HepG2 (cell line): Measurements from ENCODE around the gene SRCIN1. TPM values are rescaled to one million over a fixed set of nuclear protein-coding genes. Genes with fewer than 3 reads are reported as not detected.

Source experiments
- ATAC-seq: fragments of 200-7000 bp; cut with Tn5 transposase; 3 replicates; pipeline ENCODE4 v1.9.1; 2020; ENCODE audit warnings: mild to moderate bottlenecking, moderate library complexity
- BruUV-seq: library from RNA; stranded (reverse); fragments of 400-500 nt; replicated peaks from 2 replicates; lab custom pipeline; 2021; lab: Mats Ljungman, UMichigan
- CTCF ChIA-PET: fragments of 300-600 bp; formaldehyde crosslinking; extraction: SDS; loops from one replicate; lab custom pipeline; 2021; ENCODE audit warnings: low total read pairs, inconsistent platforms, low intra/inter-chr PET ratio; lab: Yijun Ruan, JAX
- POLR2A ChIA-PET: fragments of 350-600 bp; sonication (Branson Sonifier 250); formaldehyde crosslinking; loops from one replicate; lab custom pipeline; 2020; ENCODE audit warnings: antibody characterized with exemption, inconsistent platforms; lab: Yijun Ruan, JAX
- DNase-seq: peaks from one replicate; pipeline ENCODE4 v3.0.0-alpha.2; 2015; ENCODE audit warnings: low spot score
- FAIRE-seq: peaks from 3 replicates; lab custom pipeline; 2011; peaks lifted over from hg19 to GRCh38; lab: Jason Lieb, UNC
- H2AFZ ChIP-seq: one replicate; pipeline ENCODE4 v1.6.1; 2011; ENCODE audit warnings: low read length, inconsistent platforms
- H3K27ac ChIP-seq: fragments of 300-600 bp; 3 replicates; pipeline ENCODE4 v1.8.0; 2011; ENCODE audit warnings: mixed run types, mild to moderate bottlenecking, mixed read lengths, low read length, inconsistent platforms; ENCODE audit not compliant: insufficient read depth; ENCODE audit errors: extremely low read length
- H3K27me3 ChIP-seq, 2 experiments: fragments of 200-600 bp in 1 of 2; 2 replicates in 1 of 2; 3 replicates in 1 of 2; pipeline versions ENCODE4 v1.6.0 to v1.8.0; 2011; ENCODE audit warnings: low read length in 2 of 2, mild to moderate bottlenecking in 2 of 2, moderate library complexity in 2 of 2, inconsistent platforms in 1 of 2; ENCODE audit not compliant: insufficient read depth in 2 of 2, control insufficient read depth in 1 of 2
- H3K36me3 ChIP-seq, 2 experiments: fragments of 200-600 bp in 1 of 2; replicated peaks in 1 of 2; 2 replicates in 1 of 2; 3 replicates in 1 of 2; pipeline versions ENCODE4 v1.5.1 to v1.8.0; 2011; ENCODE audit warnings: low read length in 2 of 2, inconsistent platforms in 1 of 2; ENCODE audit not compliant: insufficient read depth in 2 of 2, control insufficient read depth in 1 of 2
- H3K4me1 ChIP-seq: 2 replicates; pipeline ENCODE4 v1.5.1; 2012; ENCODE audit warnings: low read length, inconsistent platforms; ENCODE audit not compliant: insufficient read depth
- H3K4me2 ChIP-seq: 2 replicates; pipeline ENCODE4 v1.6.0; 2011; ENCODE audit warnings: low read depth, low read length, inconsistent platforms
- H3K4me3 ChIP-seq, 3 experiments: fragments of 200-600 bp in 1 of 3; sonication (generic), shearing (Covaris generic) in 1 of 3; replicated peaks in 1 of 3; 2 replicates each; pipeline ENCODE4 v1.5.1; 2011 to 2016; ENCODE audit warnings: low read length in 3 of 3, inconsistent platforms in 2 of 3, low read depth in 2 of 3, mild to moderate bottlenecking in 2 of 3, control low read depth in 1 of 3, mixed read lengths in 1 of 3; ENCODE audit not compliant: insufficient read depth in 1 of 3
- H3K79me2 ChIP-seq: one replicate; pipeline ENCODE4 v1.6.1; 2011; ENCODE audit warnings: low read length, inconsistent platforms; ENCODE audit not compliant: insufficient read depth
- H3K9ac ChIP-seq: 2 replicates; pipeline ENCODE4 v1.6.0; 2011; ENCODE audit warnings: mild to moderate bottlenecking, low read depth, low read length, inconsistent platforms; ENCODE audit not compliant: insufficient read depth
- H3K9me3 ChIP-seq: 2 replicates; pipeline ENCODE4 v1.5.1; 2012; ENCODE audit warnings: mild to moderate bottlenecking, low read length
- H4K20me1 ChIP-seq: 2 replicates; pipeline ENCODE4 v1.6.0; 2011; ENCODE audit warnings: inconsistent platforms, mild to moderate bottlenecking, low read length, moderate library complexity; ENCODE audit not compliant: insufficient read depth
- ATM ChIP-seq: fragments of 450-650 bp; IDR thresholded peaks from 2 replicates; pipeline ENCODE4 v1.7.1; 2017; ENCODE audit warnings: mild to moderate bottlenecking, borderline replicate concordance
- CBX1 ChIP-seq: IDR thresholded peaks from one replicate; pipeline ENCODE4 v1.6.1; 2016; ENCODE audit warnings: antibody characterized with exemption, low read depth
- HMGA1 ChIP-seq: sonication (generic); formaldehyde crosslinking; conservative IDR thresholded peaks from 2 replicates; pipeline ENCODE4 v1.4.0; 2020; ENCODE audit warnings: missing genetic modification reagents
- HNF4A ChIP-seq: sonication (generic); formaldehyde crosslinking; IDR thresholded peaks from 2 replicates; pipeline ENCODE4 v1.4.0; 2020; ENCODE audit warnings: missing genetic modification reagents
- ISX ChIP-seq: sonication (generic); formaldehyde crosslinking; conservative IDR thresholded peaks from 2 replicates; pipeline ENCODE4 v1.5.0; 2020; ENCODE audit warnings: missing genetic modification reagents
- KDM2A ChIP-seq: sonication (generic); formaldehyde crosslinking; IDR thresholded peaks from 2 replicates; pipeline ENCODE4 v1.4.0; 2020; ENCODE audit warnings: low read depth, missing genetic modification reagents, borderline replicate concordance
- RFX1 ChIP-seq: fragments of 450-650 bp; IDR thresholded peaks from 2 replicates; pipeline ENCODE4 v1.6.1; 2017
- ZFX ChIP-seq: sonication (generic); formaldehyde crosslinking; IDR thresholded peaks from 2 replicates; pipeline ENCODE4 v1.4.0; 2020; ENCODE audit warnings: mild to moderate bottlenecking, low read depth, missing genetic modification reagents, moderate library complexity
- ZKSCAN5 ChIP-seq: sonication (generic); formaldehyde crosslinking; IDR thresholded peaks from 2 replicates; pipeline ENCODE4 v1.5.1; 2020; ENCODE audit warnings: mild to moderate bottlenecking, missing genetic modification reagents
- ZNF317 ChIP-seq: sonication (generic); formaldehyde crosslinking; IDR thresholded peaks from 2 replicates; pipeline ENCODE4 v1.5.0; 2020; ENCODE audit warnings: mild to moderate bottlenecking, missing genetic modification reagents
- ZNF629 ChIP-seq: sonication (generic); formaldehyde crosslinking; conservative IDR thresholded peaks from 2 replicates; pipeline ENCODE4 v1.5.0; 2020; ENCODE audit warnings: missing genetic modification reagents
- ZNF839 ChIP-seq: sonication (generic); formaldehyde crosslinking; IDR thresholded peaks from 2 replicates; pipeline ENCODE4 v1.4.0; 2020; ENCODE audit warnings: missing genetic modification reagents, mild to moderate bottlenecking, borderline replicate concordance
- ZSCAN31 ChIP-seq: sonication (generic); formaldehyde crosslinking; IDR thresholded peaks from 2 replicates; pipeline ENCODE4 v1.5.0; 2020; ENCODE audit warnings: low read depth, mild to moderate bottlenecking, missing genetic modification reagents
- WGBS: methylation state at CpG from one replicate; pipeline ENCODE4 v1.1.6; 2017; ENCODE audit warnings: low lambda C conversion rate; 5-methylcytosine and 5-hydroxymethylcytosine counted together
- in situ Hi-C: cut with HindIII; loops from 2 replicates; pipeline ENCODE4 v1.10.0; 2017; ENCODE audit warnings: low pct_unique_long_range_greater_than_20kb; ENCODE audit not compliant: extremely low pct_ligation_motif_present
- intact Hi-C: fragments of 100-400 bp; cut with micrococcal nuclease; formaldehyde crosslinking; loops from one replicate; pipeline ENCODE4 v1.10.0; 2022; ENCODE audit not compliant: unreplicated experiment
- polyA plus RNA-seq, 8 experiments: library from polyadenylated mRNA; depleted of rRNA in 3 of 8; stranded (reverse) in 7 of 8; unstranded in 1 of 8; fragments of >200 nt; fragmentation: Illumina TruSeq in 4 of 8; extraction: Trizol in 4 of 8; gene quantifications; 2 replicates each; pipeline versions ENCODE4 v1.2.1 to v1.2.3, GENCODE V29; 2011 to 2016; ENCODE audit warnings: low read depth in 4 of 8, missing spikeins in 1 of 8, mixed read lengths in 1 of 8; ENCODE audit not compliant: insufficient read depth in 1 of 8
- total RNA-seq, 5 experiments: library from RNA; depleted of rRNA; stranded (reverse); fragments of >200 nt; fragmentation: Illumina TruSeq; extraction: Trizol; gene quantifications; 2 replicates each; pipeline ENCODE4 v1.2.3, GENCODE V29; 2016; ENCODE audit warnings: low read depth in 1 of 5
- TF ChIP-seq, protein P1 (sequence below): sonication (generic); formaldehyde crosslinking; IDR thresholded peaks from 2 replicates; pipeline ENCODE4 v1.8.1; 2023; ENCODE audit warnings: mild to moderate bottlenecking, missing genetic modification reagents
- TF ChIP-seq, protein P2 (sequence below): sonication (generic); formaldehyde crosslinking; IDR thresholded peaks from 2 replicates; pipeline ENCODE4 v1.4.0; 2020; ENCODE audit warnings: missing genetic modification reagents, borderline replicate concordance
- TF ChIP-seq, protein P3 (sequence below): sonication (generic); formaldehyde crosslinking; IDR thresholded peaks from 2 replicates; pipeline ENCODE4 v1.9.0; 2021; ENCODE audit warnings: missing genetic modification reagents, mild to moderate bottlenecking, borderline replicate concordance
- TF ChIP-seq, protein P4 (sequence below): sonication (generic); formaldehyde crosslinking; IDR thresholded peaks from 2 replicates; pipeline ENCODE4 v1.4.0; 2020; ENCODE audit warnings: low read depth, mild to moderate bottlenecking, missing genetic modification reagents
- TF ChIP-seq, protein P5 (sequence below): IDR thresholded peaks from 2 replicates; pipeline ENCODE4 v1.6.1; 2016; ENCODE audit warnings: missing compliant biosample characterization, missing genetic modification reagents, borderline replicate concordance

SRCIN1 gene
- total and polyA plus RNA-seq, 2 of the 13 experiments (the other 11 are each of a cell fraction or from before 2014, with no cell fraction given), result 1.2 to 9.6 TPM

DNA sequence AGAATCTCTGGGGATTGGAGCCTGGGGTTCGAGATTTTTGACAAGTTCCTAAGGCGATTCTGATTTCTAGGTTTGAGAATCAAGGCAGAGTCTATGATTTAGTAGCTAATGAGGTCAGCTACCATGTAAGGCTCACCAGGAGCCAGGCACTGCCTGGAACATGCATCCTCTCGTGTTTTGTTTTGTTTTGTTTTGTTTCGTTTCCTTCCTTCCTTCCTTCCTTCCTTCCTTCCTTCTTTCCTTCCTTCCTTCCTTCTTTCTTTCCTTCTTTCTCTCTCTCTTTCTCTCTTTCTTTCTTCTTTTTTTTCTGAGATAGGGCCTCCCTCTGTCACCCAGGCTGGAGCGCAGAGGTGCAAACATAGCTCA is 39.1 kb downstream of the SRCIN1 start:
- Histone ChIP-seq H3K4me2 (no peak overlapping the region), H4K20me1 (peaks cover 9% of the 10 kb centered on the region; the same call in 1 of the 2 replicates), H3K27ac (no peak overlapping the region), H2AFZ (no peak overlapping the region), H3K4me3 (no peak overlapping the region), H3K27me3 (peaks cover 4 to 38% of the 10 kb centered on the region in 2 experiments; a peak in 3 of 5 replicates), H3K79me2 (no peaks in the 10 kb centered on the region), H3K9ac (no peak overlapping the region), H3K9me3 (no peaks in the 10 kb centered on the region), H3K4me1 (no peaks in the 10 kb centered on the region), H3K36me3 (no peaks in the 10 kb centered on the region)
- POLR2A ChIA-PET, result interaction anchor here (0.8 kb wide), 1 partner anchor 9 kb away, joined by 3 read pairs; no protein-coding TSS in a partner anchor
- TF ChIP-seq, protein P1, sequence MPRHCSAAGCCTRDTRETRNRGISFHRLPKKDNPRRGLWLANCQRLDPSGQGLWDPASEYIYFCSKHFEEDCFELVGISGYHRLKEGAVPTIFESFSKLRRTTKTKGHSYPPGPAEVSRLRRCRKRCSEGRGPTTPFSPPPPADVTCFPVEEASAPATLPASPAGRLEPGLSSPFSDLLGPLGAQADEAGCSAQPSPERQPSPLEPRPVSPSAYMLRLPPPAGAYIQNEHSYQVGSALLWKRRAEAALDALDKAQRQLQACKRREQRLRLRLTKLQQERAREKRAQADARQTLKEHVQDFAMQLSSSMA (CRISPR knock-in tag), result no peak
- TF ChIP-seq, protein P2, sequence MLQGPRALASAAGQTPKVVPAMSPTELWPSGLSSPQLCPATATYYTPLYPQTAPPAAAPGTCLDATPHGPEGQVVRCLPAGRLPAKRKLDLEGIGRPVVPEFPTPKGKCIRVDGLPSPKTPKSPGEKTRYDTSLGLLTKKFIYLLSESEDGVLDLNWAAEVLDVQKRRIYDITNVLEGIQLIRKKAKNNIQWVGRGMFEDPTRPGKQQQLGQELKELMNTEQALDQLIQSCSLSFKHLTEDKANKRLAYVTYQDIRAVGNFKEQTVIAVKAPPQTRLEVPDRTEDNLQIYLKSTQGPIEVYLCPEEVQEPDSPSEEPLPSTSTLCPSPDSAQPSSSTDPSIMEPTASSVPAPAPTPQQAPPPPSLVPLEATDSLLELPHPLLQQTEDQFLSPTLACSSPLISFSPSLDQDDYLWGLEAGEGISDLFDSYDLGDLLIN (CRISPR knock-in tag), result no peak
- TF ChIP-seq CBX1 (no peak), ZNF629 (CRISPR knock-in tag) (no peak), ATM (no peak), ZNF317 (CRISPR knock-in tag) (no peak), ISX (CRISPR knock-in tag) (no peak), HMGA1 (no peak), ZFX (CRISPR knock-in tag) (no peak), HNF4A (CRISPR knock-in tag) (no peak), ZKSCAN5 (CRISPR knock-in tag) (no peak), KDM2A (CRISPR knock-in tag) (no peak), ZSCAN31 (CRISPR knock-in tag) (no peak), ZNF839 (CRISPR knock-in tag) (no peak), RFX1 (no peak)
- TF ChIP-seq, protein P3, sequence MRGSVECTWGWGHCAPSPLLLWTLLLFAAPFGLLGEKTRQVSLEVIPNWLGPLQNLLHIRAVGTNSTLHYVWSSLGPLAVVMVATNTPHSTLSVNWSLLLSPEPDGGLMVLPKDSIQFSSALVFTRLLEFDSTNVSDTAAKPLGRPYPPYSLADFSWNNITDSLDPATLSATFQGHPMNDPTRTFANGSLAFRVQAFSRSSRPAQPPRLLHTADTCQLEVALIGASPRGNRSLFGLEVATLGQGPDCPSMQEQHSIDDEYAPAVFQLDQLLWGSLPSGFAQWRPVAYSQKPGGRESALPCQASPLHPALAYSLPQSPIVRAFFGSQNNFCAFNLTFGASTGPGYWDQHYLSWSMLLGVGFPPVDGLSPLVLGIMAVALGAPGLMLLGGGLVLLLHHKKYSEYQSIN (CRISPR knock-in tag), result no peak
- TF ChIP-seq, protein P4, sequence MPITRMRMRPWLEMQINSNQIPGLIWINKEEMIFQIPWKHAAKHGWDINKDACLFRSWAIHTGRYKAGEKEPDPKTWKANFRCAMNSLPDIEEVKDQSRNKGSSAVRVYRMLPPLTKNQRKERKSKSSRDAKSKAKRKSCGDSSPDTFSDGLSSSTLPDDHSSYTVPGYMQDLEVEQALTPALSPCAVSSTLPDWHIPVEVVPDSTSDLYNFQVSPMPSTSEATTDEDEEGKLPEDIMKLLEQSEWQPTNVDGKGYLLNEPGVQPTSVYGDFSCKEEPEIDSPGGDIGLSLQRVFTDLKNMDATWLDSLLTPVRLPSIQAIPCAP (CRISPR knock-in tag), result no peak
- TF ChIP-seq, protein P5, sequence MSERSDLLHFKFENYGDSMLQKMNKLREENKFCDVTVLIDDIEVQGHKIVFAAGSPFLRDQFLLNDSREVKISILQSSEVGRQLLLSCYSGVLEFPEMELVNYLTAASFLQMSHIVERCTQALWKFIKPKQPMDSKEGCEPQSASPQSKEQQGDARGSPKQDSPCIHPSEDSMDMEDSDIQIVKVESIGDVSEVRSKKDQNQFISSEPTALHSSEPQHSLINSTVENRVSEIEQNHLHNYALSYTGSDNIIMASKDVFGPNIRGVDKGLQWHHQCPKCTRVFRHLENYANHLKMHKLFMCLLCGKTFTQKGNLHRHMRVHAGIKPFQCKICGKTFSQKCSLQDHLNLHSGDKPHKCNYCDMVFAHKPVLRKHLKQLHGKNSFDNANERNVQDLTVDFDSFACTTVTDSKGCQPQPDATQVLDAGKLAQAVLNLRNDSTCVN (CRISPR knock-in tag), result no peak
- DNase-seq (no peak), ATAC-seq (no peak), FAIRE-seq (no peak)
- in situ Hi-C loops (no loop called here), intact Hi-C loops (no loop called here)
- 47% methylated on average over 5 of the region's 5 CpGs for WGBS
- no TSS peak for BruUV-seq
- CTCF ChIA-PET, result no interaction called here
